DMS79 treated with DMSO at 0.1 percent for 48 hours (cell line): ENCODE measurements around the gene ZNF324.
"Not testable (repeated sequence)": the region's sequence is repeated elsewhere in the genome, so short reads cannot be mapped to it uniquely, and the experiment has no call there.

ENCODE experiments used
- DNase-seq: peaks from one replicate; lab custom pipeline; 2025; lab: John Stamatoyannopoulos, UW

Gene ZNF324

DNA sequence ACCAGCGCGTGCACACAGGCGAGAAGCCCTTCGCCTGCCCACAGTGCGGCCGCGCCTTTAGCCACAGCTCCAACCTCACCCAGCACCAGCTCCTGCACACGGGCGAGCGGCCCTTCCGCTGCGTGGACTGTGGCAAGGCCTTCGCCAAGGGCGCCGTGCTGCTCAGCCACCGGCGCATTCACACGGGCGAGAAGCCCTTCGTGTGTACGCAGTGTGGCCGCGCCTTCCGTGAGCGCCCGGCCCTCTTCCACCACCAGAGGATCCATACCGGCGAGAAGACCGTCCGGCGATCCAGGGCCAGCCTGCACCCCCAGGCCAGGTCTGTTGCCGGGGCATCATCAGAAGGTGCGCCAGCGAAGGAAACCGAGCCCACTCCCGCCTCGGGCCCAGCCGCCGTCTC lies 4.9 kb downstream of the ZNF324 start:
- no peak for DNase-seq

DNA sequence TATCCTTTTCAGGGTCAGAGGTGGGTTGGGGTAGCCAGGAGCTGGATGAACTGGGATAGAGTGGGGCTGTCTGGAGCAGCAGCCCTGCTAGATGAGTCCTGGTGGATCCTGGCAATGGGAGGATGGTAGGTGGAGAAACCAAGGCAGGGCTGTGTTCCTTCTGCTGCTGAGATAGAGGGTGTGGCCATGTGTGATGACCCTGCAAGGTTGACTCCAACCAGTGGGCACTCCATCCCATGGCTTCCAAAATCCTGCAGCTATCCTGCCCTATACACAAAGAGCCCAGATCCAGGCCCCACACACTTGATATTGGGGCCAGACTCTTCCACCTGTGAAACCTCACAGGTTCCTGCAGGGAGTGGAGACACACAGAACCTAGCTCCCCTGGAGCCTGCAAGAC lies 6.9 kb downstream of the ZNF324 start:
- DNase-seq, result no peak

DNA sequence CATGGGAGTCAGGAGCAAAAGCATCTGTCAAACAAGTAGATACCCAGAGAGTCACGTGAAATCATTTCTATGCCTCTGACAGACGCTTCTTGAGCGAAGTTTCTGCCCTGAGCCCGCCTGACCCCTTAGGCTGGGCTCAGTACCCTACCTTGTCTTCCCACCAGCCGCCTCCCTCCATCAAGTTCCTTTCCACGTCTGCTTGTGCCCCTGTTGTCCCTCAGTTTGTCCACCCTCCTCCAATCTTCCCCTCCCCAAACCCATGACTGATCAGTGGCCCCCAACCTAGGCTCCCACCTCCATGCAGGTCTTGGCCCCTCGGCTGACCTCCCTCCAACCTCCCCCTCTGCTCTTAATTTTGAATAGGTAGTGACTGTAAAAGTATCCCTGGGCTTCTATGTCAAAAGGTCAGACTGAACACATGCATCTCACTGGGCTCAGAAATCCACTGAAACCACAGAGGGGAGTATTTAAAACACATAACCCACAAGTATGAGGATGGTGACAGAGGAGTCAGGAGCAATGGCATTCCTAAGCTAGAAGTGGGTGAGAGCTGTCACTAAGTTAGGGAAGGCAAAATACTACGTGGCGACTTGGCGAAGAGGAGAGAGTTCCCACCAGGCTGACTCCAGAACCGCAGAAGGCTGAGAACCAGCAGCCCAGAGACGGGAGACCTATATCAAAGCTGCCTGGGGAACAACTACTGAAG lies 7.6 kb downstream of the ZNF324 start:
- DNase-seq, result no peak

- DNase-seq, result no peak
These were observed 8.3 kb downstream of the ZNF324 start for GRCh38 chr19:58474997-58475713.

DNA sequence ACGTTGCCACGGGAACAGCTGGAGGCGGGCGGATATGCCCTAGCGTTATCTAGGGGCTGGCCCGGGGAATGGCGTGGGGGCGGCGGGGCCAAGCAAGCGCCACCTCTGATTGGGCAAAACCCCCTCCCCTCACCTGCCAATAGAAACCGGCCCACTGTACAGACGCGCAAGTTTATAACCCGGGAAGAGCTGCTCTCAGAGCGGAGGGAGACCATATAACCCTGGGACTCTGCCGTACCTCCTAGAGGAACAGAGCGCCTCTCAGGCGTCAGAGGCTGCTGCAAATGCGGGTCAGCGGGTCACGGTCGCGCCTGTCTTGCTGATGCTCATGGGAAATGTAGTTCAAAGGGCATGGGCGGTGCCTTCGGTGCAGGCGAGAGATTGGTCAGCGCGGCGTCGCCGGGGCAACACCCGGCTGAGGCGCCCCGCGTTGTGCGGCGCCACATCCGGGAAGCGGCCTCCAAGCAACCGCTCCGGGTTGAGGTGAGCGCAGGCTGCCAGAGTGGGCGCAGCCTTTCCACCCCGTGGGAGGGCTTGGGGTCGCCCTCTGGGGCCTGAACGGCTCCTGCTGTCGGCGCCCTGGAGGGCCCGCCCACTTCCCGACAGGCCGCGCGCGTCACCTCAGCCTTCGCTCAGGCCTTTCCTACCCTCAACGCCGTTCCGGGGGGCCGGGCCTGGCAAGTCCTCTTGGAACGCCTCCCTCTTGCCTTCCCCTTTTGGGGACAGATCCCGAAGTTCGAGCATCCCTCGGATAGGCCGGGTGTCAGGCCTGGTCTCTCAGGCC lies 9.0 kb downstream of the ZNF324 start, which contains the start of gene ZNF446:
ZNF446 (plus strand) TSS at position 639 of the 784 bp plus-strand sequence. CDS start 867 bp downstream, outside the sequence.
- peak; percentile 93 for DNase-seq

DNA sequence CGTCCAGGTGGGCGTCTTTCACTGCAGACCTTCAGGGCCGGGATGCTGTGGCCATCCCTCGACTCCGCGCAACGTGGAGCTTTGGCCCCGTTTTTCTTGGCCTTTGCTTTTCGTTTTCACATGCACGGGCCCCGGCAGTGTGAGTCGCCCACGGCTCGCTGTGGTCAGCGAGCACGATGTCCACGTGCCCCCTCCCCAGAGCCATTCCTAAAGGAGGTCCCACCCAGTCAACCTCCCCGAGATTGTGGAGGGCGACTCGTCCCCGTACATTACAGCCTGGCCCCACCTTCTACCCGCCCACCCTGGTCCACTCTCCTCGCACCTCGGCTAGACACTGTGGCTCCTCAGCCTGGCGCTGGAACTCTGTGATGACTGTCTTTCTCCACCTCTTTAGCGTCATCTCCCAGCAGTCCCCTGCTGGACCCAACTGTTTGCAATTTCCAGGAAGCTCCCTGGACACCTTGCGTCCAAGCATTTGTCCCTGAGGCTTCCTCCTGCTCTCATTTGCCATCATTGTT lies 9.7 kb downstream of the ZNF324 start:
- no peak for DNase-seq

GRCh38 chr19:58477130-58477529 lies 10.2 kb downstream of the ZNF324 start:
- no peak for DNase-seq

DNA sequence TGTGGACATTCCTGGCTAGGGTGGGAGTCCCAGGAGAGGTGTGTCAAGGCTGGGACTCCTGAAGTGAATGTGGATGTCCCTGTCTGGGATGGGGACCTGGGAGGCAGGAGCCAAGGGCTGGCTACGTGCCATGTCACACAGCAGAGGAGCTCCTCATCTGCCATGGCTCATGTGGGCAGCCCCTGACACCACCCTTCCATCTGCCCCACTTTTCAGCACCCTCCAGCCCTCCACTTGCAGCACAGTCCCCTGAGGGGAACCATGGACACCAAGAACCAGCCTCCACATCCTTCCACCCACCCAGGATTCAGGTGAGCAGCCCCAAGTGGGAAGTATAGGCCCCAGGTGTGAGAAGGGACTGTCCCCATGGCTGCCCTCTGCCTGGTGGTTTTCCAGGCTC lies 11.0 kb downstream of the ZNF324 start:
- DNase-seq, result no peak

GRCh38 chr19:58479303-58479702 lies 12.4 kb downstream of the ZNF324 start:
- DNase-seq, result no peak

- no peak for DNase-seq
These were observed 13.0 kb downstream of the ZNF324 start for GRCh38 chr19:58479736-58480480.

- DNase-seq, result no peak
These were observed 13.6 kb downstream of the ZNF324 start for GRCh38 chr19:58480481-58480830.

DNA sequence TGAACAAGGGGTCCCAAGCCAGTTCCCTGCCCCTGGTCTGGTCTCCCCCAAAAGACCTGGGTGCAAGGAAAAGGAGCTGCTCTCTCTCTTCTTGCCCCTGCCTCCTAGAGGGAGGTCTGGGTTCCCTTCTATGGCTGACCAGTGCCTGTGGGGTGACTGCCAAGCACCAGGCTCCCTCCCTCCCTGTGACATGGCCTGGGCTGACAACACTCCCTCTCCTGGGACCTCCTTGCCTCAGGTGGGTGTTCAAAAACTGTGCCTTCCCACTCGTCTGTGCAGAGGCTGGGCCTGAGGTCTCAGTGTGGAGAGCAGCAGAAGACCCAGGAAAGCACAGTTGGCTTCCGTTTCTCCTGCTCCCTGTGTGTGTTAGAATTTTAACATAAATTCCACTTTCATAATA lies 14.0 kb downstream of the ZNF324 start:
- DNase-seq, result no peak

DNA sequence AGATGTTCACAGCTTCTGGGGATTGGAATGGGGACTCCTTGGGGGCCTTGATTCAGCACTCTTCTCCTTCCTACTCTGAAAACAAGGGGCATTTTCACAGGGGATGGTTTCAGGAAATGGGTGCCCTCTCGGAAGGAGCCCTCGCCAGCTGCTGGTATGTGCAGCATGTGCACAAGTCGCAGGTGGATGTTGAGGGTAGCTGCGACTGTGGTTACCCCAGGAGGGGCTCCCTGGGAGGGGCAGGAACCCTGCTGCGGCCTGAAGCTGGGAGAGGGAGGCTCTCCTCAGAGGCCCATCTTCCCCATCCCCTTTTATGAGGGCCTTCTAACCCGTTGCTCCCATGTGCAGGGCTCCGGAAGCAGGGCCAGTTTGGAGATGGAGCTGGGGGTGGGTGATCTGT lies 15.5 kb downstream of the ZNF324 start:
- no peak for DNase-seq

- DNase-seq, result no peak
These were observed 16.9 kb downstream of the ZNF324 start for GRCh38 chr19:58483776-58484175.

- not testable (repeated sequence) for DNase-seq
These were observed 17.5 kb downstream of the ZNF324 start for GRCh38 chr19:58484349-58484748.

- no peak for DNase-seq
These were observed 24.5 kb downstream of the ZNF324 start for GRCh38 chr19:58491393-58491792.

- no peak for DNase-seq
These were observed 25.4 kb downstream of the ZNF324 start for GRCh38 chr19:58492265-58492664.

GRCh38 chr19:58497634-58498170 lies 30.8 kb downstream of the ZNF324 start:
- DNase-seq, result no peak

DNA sequence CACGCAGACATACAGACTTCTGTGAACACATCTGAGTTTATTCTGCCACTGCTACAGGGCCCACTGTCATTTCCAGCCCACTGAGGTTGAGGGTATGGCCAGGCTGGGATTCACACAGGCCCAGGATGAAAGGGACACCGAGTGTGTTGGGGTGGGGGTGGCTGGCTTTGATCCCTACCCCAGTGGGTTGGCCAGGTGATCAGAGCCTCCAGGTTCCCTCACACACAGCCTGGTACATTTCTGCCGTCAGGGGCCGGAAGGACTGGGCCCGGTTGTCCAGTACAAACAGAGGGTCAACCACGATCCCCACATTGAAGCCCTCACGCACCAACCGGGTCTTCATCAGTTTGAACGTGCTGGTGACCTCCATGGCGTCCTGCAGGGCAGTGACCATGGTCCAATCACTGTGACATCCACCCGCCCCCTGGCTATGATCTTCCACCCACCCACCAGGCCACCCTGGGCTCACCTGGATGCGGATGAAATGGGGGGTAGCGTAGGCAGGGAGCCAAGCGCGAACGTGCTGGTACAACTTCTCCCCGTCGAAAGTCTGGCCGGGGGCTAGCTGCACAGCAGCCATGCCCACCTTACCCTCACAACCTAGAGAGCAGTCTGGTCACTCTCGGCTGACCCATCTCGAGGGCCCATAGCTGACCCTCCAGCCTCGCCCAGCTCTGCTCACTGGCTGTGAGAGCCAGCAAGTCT lies 31.6 kb downstream of the ZNF324 start:
- no peak for DNase-seq

GRCh38 chr19:58499021-58499927 lies 32.4 kb downstream of the ZNF324 start:
- DNase-seq, result peak; percentile 97
